ENCODE measurements around the gene FSTL3.
A peak's percentile ranks its signal among the peaks of the same experiment; 100 is the strongest.

The FSTL3 gene

GRCh38 chr19:645912-646778 lies 30.0 kb upstream of the FSTL3 start:
- DNase-seq: no peak

- no peak for DNase-seq
These were observed 29.2 kb upstream of the FSTL3 start for GRCh38 chr19:646779-647565.

- DNase-seq: no peak
These were observed 28.5 kb upstream of the FSTL3 start for GRCh38 chr19:647566-648284.

- DNase-seq: no peak
These were observed 27.9 kb upstream of the FSTL3 start for GRCh38 chr19:648305-648704.

- DNase-seq: no peak
These were observed 27.0 kb upstream of the FSTL3 start for GRCh38 chr19:648904-649801.

GRCh38 chr19:650121-650520 lies 26.1 kb upstream of the FSTL3 start:
- no peak for DNase-seq

- no peak for DNase-seq
These were observed 24.9 kb upstream of the FSTL3 start for GRCh38 chr19:651114-651818.

GRCh38 chr19:651991-652390 lies 24.2 kb upstream of the FSTL3 start:
- DNase-seq: no peak

GRCh38 chr19:652467-653389 lies 23.5 kb upstream of the FSTL3 start:
- DNase-seq: no peak

- DNase-seq: no peak
These were observed 22.8 kb upstream of the FSTL3 start for GRCh38 chr19:653425-653824.

- no peak for DNase-seq
These were observed 20.5 kb upstream of the FSTL3 start for GRCh38 chr19:655691-656090.

- DNase-seq: no peak
These were observed 19.2 kb upstream of the FSTL3 start for GRCh38 chr19:656751-657559.

GRCh38 chr19:657611-658010 lies 18.6 kb upstream of the FSTL3 start:
- no peak for DNase-seq

GRCh38 chr19:658059-658839 lies 17.9 kb upstream of the FSTL3 start:
- no peak for DNase-seq

GRCh38 chr19:658916-659839 lies 17.0 kb upstream of the FSTL3 start:
- peak; percentile 38 for DNase-seq

- no peak for DNase-seq
These were observed 15.3 kb upstream of the FSTL3 start for GRCh38 chr19:660793-661426.
